ENCODE measurements around the gene SHCBP1.

SHCBP1 gene

DNA sequence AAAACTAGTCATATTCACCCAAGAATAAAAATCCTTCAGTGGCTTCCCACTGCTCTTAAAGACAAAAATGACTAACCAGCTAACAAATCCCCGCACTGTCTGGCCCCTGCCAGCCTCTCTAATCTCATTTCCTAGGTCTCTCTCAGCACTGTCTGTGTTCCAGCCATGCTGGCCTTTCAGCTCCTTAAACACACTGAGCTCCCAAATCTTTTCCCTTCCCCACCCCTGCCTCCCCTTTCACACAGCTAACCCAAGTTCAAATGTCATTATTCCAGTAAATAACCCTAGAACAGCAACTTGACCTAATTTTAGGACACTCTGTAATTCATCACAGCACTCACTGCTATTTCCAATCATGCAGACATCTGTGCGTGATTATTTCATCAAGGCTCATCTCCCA is 7.8 kb downstream of the SHCBP1 start:
- DNase-seq: no peak

DNA sequence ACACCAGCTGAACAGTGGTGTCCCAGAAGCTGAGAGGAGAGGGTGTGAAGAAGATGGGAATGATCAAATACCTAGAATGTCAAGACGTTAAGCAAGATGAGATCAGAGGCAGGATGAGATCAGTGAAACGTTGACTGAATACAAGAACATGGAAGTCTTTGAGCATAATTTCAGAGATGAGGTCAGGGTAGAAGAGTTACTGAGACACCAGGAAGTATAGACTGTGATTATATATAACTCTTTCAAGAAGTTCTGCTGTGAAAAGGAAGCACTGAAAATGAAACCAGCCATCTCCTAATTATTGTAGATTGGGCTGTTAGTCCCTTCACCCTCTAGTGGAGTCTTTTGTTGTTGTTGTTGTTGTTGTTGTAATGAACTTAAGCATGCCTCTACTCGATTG is 9.1 kb downstream of the SHCBP1 start:
- DNase-seq: peak in 1 of 2 donors; percentile 28

DNA sequence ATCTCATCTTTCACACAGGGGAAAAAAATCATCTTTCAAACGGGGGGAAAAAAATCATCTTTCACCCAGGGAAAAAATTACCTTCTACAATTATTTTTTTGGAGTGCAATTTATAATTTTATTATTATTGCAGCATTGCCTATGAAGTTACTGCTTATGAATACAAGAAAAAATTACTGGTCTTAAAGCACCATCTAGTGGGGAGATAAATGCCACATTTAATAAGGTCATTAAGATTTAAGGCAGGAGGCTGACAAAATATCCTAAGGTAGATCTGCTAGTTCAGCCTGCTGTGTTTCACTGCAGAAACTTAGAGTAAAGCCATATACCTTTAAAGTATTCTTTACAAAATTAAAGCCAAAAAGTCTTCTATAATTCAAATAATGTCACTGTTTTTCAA is 13.7 kb downstream of the SHCBP1 start:
- peak in 1 of 2 donors; percentile 61 for DNase-seq

DNA sequence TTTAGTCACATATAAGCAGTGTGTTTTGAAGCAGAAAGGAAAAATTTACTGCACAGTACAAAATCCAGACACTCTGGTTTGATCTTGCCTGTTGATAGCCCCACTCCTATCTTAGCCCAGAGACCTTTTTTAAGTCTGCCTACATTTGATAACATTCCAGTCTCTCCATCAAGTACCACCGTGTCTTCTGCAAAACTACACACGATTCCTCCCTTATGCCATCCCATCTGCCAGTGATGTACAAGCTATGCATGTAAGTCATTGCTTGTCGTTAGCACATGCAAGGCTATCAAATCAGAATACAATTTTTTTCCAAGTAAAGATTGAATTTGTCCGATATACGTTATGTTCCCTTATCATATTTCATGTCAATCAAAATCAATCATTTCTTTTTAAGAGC is 14.9 kb downstream of the SHCBP1 start:
- DNase-seq: no peak

DNA sequence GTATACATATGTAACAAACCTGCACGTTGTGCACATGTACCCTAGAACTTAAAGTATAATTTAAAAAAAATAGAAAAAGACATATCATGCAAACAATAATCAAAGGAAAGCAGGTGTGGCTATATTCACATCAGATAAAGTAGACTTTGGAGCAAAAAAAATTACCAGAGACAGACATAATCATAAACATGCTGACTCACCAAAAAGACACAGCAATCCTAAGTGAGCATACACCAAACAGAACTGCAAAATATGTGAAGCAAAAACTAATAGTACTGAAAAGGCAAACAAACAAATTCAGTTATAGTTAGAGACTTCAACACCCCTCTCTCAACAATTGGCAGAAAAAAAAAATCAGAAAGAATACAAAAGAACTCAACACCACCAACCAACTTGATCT is 29.9 kb downstream of the SHCBP1 start:
- no peak for DNase-seq

DNA sequence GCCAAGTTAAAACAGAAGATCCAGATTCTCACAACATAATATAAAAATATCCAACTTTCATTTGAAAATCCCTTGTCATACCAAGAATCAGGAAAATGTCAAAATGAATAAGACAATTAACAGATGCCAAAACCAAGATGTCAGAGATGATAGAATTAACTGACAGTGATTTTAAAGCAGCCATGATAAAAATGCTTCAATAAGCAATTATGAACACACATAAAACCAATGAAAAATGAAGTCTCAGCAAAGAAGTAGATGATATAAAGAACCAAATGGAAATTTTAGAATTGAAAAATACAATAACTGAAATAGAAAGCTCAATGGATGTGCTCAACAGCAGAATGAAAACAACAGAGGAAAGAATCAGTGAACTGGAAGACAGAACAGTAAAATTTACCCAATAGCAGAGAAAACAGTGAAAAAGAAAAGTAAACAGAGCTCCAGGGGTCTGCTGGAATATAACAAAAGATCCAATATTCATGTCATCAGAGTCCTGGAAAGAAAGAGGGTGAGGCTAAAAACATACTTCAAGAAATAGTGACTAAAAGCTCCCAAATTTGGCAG is 35.1 kb downstream of the SHCBP1 start:
- DNase-seq: no peak

DNA sequence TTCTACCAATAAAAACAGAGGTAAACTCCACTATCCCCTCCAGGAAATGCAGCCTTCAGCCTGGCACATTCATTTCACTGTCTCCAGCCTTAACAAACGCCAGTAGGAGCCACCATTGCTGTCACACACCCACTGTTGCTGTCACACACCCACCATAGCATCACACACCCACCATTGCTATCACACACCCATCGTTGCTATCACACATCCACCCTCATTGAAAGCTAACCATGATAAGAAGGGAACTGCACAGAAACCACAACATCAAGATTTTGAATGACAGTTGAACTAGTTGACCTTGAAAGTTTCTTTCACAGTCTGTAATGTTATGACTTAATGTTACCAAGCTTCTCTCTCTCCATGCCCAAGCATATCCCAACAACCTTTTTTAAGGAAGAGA is 38.1 kb downstream of the SHCBP1 start:
- DNase-seq: peak in 1 of 2 donors; percentile 14

DNA sequence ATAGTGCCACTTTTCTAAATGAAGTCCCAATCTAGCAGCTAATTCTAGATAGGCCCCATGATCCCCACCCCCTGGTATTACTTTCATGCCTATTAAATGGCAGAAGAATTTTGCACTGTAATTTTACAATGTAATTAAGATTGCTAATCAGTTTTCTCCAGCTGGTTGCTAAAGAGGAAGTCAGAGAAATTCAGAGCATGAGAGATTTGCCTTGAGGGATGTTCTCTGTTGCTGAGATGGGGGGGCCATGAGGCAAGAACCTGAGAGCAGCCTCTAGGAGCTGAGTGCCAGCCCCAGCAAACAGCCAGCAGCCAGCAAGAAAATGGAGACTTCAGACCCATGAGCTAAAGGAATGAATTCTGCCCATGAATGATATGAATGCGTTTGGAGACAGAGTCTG is 38.9 kb downstream of the SHCBP1 start:
- DNase-seq: no peak

DNA sequence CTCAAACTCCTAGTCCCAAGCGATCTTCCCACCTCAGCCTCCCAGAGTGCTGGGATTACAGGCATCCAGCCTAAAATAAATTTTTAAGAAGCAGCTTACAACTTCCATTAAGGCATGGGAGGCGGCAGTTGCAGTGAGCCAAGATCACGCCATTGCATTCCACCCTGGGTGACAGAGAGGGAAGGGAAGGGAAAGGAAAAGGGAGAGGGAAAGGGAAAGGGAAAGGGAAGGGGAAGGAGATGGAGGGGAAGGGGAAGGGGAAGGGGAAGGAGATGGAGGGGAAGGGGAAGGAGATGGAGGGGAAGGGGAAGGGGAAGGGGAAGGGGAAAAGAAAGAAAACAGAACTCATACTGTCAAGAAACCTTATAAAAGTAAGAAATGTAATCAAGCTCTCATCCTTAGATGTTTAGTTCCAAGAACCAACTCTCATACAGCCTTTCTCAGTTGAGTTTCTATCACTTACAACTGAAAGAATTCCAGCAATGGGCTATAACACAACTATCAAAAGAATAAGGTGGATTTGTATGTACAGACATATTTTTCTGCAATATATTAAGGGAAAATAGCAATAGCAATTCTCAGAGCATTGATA is 43.1 kb downstream of the SHCBP1 start:
- DNase-seq: no peak

DNA sequence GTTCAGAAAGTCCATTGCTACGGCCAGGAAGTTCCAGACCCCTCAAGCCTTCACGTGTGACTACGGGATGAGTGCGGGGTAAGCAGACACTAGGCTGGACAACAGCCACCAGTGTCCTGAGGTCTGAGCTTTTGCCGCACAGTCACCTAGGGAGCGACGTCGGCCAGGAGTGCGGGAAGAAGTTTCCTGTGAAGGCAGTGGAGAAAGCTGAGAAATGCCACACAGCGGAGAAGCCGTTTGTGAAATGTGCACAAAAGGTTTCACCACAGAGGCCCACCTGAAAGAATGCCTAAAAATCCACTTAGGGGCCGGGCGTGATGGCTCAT is 47.4 kb downstream of the SHCBP1 start:
- DNase-seq: no peak

DNA sequence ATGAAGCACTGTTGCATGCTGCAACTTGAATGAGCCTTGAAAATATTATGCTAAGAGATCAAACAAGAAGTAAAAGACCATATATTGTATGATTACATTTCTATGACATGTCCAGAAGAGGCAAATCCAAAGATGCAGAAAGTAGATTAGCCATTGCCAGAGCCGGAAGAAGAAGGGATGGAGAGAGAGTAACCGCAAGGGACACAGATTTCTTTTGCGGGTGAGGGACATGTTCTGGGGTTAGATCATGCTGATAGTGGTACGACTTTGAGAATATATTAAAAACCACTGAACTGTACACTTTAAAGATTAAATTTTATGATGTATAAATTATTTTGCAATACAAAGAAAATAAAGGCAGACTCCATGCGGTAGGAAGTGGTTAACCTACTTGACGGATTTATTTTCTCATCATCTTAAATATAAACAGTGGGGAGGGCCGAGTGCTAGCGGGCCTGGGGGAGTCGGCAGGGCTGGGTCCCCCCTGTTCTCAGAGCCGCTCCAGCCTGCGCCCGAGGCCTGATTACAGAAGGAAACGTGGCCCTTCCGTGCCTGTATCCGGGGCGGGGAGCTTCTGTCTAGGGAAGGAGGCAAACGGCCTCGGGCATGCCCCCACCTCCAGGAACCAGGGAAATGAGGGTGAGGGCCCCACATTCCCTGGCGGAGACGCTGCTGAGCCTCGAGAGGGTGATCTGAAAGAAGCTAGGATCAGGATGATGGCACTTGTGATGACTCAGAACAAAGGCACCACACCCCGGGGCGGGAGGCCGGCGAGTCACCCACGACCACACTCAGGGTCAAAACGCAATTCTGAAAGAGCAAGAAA is 48.0 kb downstream of the SHCBP1 start:
- DNase-seq: no peak

DNA sequence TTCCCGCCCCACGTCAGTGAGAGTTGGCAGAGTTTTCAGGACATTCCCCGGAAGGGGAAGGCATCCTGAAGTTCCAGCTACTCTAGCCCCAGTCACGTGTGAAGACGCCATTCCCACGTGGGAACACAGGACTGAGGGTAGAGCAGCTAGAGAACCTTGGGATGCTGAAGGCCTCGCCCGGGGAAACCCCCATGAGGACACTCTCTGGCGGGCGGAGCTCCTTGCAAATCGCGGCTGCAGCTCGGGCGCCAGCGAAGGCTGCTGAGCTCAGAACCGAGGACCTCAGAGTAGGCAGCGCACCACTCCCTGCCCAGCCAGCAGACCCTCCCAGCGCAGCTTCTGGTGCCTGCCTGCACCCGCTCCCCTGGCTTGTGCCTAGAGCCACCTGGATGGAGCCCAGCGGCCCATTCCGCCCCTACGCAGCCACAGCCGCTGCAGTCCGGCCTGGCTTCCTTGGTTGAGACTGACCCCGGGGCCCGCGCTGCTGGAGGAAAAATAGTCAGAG is 51.9 kb downstream of the SHCBP1 start:
- no peak for DNase-seq

DNA sequence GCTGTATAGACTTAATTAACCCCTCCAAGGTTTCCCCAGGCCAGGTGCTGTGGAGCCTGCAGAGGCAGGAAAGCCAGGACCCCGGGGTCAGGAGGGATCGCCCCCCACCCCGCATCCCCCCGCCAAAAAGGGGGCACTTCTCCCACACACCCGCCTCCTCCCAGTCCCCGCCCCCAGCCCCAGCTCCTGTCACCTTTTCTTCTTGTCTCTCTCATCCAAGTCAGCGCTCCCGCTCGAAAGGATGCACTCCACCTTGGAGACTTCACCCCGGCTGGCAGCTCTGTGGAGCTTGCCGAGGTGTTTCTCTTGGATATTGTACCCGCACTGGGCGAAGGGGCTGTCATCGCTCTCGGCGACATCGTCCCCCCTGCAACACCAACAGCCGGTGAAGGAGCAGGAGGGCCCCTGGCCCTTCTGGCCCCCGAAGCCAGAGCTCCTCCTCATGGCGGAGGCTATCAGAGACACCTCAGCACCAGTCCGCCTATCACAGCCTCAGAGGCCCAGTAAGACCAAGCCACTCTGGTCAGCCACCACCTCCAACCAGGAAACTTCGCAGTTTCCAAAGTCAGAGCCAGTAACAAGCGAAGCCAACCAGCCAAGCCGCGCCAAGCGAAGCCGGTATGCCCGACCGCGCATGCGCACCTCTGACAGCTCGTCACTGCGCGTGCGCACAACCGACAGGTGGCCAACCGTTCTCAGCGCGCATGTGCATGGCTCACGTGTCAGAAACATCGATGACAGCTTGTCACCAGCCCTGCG is 52.5 kb downstream of the SHCBP1 start:
- DNase-seq: no peak

DNA sequence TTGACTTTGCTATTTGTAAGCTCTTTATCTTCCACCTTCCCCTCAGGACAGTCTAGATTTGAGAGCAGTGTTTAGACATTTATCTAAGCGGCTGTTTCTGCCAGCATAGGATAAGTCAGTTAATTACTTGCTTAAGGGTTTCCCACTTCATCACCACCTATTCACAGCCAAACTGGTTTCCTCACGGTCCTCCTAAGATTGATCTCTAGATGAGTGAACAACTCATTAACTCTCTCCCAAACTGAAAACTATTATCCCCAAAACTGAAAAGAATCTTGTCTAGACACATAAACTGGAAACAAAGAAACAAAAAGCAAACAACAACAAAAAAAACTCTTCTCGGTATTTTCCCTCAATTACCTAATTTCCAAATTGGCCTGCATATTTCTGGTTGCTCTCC is 58.2 kb downstream of the SHCBP1 start:
- DNase-seq: no peak

DNA sequence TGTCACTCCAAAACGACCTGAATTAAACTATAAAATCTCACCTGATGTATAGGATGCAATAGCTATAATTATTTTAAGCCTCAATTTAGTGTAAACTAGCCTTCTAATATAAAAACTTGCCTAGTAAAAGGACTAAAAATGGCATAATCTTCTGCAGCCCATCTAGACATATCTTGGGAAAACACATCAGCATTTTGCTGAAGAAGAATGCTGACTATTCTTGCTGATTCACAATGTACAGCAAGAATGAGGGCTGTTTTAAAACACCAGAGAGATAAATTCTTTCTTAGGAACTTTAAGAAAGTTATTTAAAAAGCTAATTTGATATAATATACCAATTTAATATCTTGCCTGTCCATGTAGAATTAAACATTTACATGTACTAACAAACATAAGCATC is 63.2 kb downstream of the SHCBP1 start:
- DNase-seq: no peak

DNA sequence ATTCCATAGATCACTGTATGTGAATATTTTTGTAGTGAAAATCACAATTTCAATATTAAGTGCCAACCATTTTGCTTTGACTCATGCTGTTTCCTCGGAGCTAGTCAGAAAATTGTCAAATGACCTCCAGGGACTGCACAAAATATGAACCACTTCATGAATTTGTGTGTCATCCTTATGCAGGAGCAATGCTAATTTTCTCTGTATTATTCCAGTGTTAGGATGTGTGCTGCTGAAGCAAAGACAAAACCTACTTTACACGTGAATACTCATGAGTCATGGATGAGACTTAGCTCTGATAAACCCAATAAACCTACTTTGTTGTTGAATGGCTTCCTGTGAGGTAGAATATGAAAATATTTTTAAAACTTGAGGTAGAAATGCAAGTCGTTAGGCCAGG is 65.2 kb downstream of the SHCBP1 start:
- DNase-seq: no peak

DNA sequence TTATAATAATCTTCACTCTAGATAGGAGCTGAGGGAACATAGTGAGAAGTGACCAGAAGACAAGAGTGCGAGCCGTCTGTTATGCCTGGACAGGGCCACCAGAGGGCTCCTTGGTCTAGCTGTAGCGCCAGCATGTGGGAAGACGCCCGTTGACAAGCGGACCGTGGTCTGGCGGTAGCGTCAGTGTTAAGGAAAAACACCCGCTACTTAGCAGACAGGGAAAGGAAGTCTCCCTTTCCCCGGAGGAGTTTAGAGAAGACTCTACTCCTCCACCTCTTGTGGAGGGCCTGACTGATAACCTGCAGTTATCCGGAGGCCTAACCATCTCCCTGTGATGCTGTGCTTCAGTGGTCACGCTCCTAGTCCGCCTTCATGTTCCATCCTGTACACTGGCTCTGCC is 66.7 kb downstream of the SHCBP1 start:
- peak; percentile 29 to 55 for DNase-seq

DNA sequence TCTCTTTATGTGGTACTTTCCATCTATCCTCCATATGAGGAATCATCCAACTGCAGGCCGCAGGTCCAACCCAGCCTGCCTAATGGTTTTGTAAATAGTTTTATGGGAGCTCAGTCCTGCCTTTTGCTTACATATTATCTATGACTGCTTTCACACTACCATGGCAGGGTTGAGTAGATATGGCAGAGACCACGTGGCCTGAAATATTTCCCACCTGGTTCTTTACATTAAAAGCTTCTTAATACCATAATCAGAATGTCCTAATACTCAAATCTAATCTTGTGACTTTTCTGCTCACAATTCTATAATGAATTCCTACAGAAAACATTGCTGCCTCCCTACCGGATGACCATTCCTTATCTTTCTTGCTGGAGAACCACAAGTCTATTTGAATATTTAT is 71.7 kb downstream of the SHCBP1 start:
- no peak for DNase-seq
